Activated CD8-positive, alpha-beta memory T cell treated with anti-CD3 and anti-CD28 coated beads for 24 hours (primary cell): ENCODE measurements around the gene GABARAP.
"Not testable (repeated sequence)": the region's sequence is repeated elsewhere in the genome, so short reads cannot be mapped to it uniquely, and the experiment has no call there.

Source experiments
- DNase-seq: peaks from one replicate; pipeline ENCODE4 v3.0.0-alpha.2; 2020

Gene GABARAP

GRCh38 chr17:7260651-7261378 lies 18.6 kb upstream of the GABARAP start:
- no peak for DNase-seq

- no peak for DNase-seq
Observed at GRCh38 chr17:7260151-7260550, 17.9 kb upstream of the GABARAP start.

- DNase-seq = no peak
Observed at GRCh38 chr17:7259555-7259889, 17.3 kb upstream of the GABARAP start.

GRCh38 chr17:7258731-7259554 lies 16.7 kb upstream of the GABARAP start:
- DNase-seq = no peak

- DNase-seq = no peak
Observed at GRCh38 chr17:7256766-7257456, 14.7 kb upstream of the GABARAP start.

GRCh38 chr17:7254511-7254910 lies 12.3 kb upstream of the GABARAP start:
- no peak for DNase-seq

- no peak for DNase-seq
Observed at GRCh38 chr17:7253082-7253481, 10.8 kb upstream of the GABARAP start.

- no peak for DNase-seq
Observed at GRCh38 chr17:7252176-7253043, 10.2 kb upstream of the GABARAP start, which contains the start of gene ELP5. Gene ELP5, plus strand, starts transcription at chr17:7252215. Its CDS starts 336 bp downstream, at chr17:7252551.

- DNase-seq = peak; percentile 100
Observed at GRCh38 chr17:7251661-7252175, 9.5 kb upstream of the GABARAP start, which contains the start of gene CTDNEP1. Gene CTDNEP1, minus strand, starts transcription at chr17:7251734. Its CDS starts 438 bp downstream, at chr17:7251296.

GRCh38 chr17:7250695-7251627 lies 8.7 kb upstream of the GABARAP start:
- no peak for DNase-seq

GRCh38 chr17:7249830-7250229 lies 7.6 kb upstream of the GABARAP start:
- DNase-seq = no peak

GRCh38 chr17:7249214-7249613 lies 7.0 kb upstream of the GABARAP start:
- no peak for DNase-seq

- no peak for DNase-seq
Observed at GRCh38 chr17:7248796-7249195, 6.5 kb upstream of the GABARAP start.

GRCh38 chr17:7246779-7247178 lies 4.5 kb upstream of the GABARAP start:
- DNase-seq = no peak

- DNase-seq = not testable (repeated sequence)
Observed at GRCh38 chr17:7243838-7244237, 1.6 kb upstream of the GABARAP start.

GRCh38 chr17:7243453-7243729 lies 1.1 kb upstream of the GABARAP start:
- no peak for DNase-seq

- peak; percentile 96 for DNase-seq
Observed at GRCh38 chr17:7242717-7243452, 636 bp upstream of the GABARAP start.

- DNase-seq = no peak
Observed at GRCh38 chr17:7241090-7241733, 1.0 kb downstream of the GABARAP start.

- DNase-seq = no peak
Observed at GRCh38 chr17:7240375-7240774, 1.9 kb downstream of the GABARAP start.
